Testis (tissue), 2 donors: ENCODE results near the gene SLCO4A1.

ENCODE experiments used
- CTCF ChIP-seq, 3 experiments: fragments of 450-650 bp in 2 of 3; fragments of 200-600 bp in 1 of 3; sonication (generic) in 1 of 3; IDR thresholded peaks; one replicate each; pipeline ENCODE4 v1.5.1; 2016 to 2019; ENCODE audit warnings: antibody characterized with exemption in 3 of 3, mild to moderate bottlenecking in 2 of 3, moderate library complexity in 1 of 3
- POLR2A ChIP-seq: fragments of 450-650 bp; IDR thresholded peaks from one replicate; pipeline ENCODE4 v1.6.1; 2017; ENCODE audit warnings: antibody characterized with exemption, mild to moderate bottlenecking, moderate library complexity

DNA sequence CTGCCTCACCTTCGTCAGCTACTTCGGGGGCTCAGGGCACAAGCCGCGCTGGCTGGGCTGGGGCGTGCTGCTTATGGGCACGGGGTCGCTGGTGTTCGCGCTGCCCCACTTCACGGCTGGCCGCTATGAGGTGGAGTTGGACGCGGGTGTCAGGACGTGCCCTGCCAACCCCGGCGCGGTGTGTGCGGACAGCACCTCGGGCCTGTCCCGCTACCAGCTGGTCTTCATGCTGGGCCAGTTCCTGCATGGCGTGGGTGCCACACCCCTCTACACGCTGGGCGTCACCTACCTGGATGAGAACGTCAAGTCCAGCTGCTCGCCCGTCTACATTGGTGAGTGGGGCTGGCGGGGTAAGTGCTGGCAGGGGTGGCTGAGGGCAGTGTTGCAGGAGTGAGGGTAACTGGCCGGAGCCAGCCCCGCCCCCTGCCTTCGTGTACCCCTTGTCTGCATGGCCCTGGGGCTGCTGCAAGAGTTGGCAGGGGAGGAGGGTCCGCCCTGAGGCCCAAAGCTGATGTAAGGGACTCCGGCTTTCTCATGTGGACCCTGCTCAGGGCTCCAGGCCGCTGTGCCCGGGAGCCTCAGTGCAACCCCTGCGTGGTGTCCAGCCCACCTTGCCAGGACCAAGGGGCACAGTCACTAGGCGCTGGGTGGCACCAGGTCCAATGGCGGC lies 14.8 kb downstream of the SLCO4A1 start:
- TF ChIP-seq CTCF (IDR thresholded peaks at IDR 0.05) (no peak), POLR2A (no peak)
